K562 (cell line): ENCODE measurements around the gene SLC5A3. TPM values are rescaled to one million over a fixed set of nuclear protein-coding genes. Genes with fewer than 3 reads are reported as not detected.
A peak's percentile ranks its signal among the peaks of the same experiment; 100 is the strongest.

Experiments used
- ATAC-seq: fragments of 200-7000 bp; cut with Tn5 transposase; 3 replicates; pipeline ENCODE4 v1.9.1; 2020; ENCODE audit warnings: moderate library complexity
- BruUV-seq: library from RNA; stranded (reverse); fragments of 400-500 nt; replicated peaks from 2 replicates; lab custom pipeline; 2021; lab: Mats Ljungman, UMichigan
- CTCF ChIA-PET: fragments of 300-600 bp; formaldehyde crosslinking; extraction: SDS; loops from one replicate; lab custom pipeline; 2021; ENCODE audit warnings: low intra/inter-chr PET ratio; lab: Yijun Ruan, JAX
- POLR2A ChIA-PET: fragments of 300-600, 350-650 bp; sonication (Branson Sonifier 250); formaldehyde crosslinking; extraction: SDS; loops from one replicate; lab custom pipeline; 2021; ENCODE audit warnings: antibody characterized with exemption, inconsistent platforms; lab: Yijun Ruan, JAX
- DNase-seq, 4 experiments: peaks; one replicate each; pipeline versions ENCODE4 v3.0.0 to v3.0.0-alpha.2; 2011 to 2018; ENCODE audit warnings: low spot score in 3 of 4, mixed read lengths in 3 of 4; ENCODE audit errors: extremely low read depth in 1 of 4
- FAIRE-seq: peaks from 2 replicates; lab custom pipeline; 2011; peaks lifted over from hg19 to GRCh38; lab: Jason Lieb, UNC
- H2AFZ ChIP-seq: 2 replicates; pipeline ENCODE4 v1.6.0; 2011; ENCODE audit warnings: low read depth, low read length, control low read depth, inconsistent platforms
- H3K27ac ChIP-seq: fragments of 200-600 bp; 3 replicates; pipeline ENCODE4 v1.8.0; 2011; ENCODE audit warnings: low read depth, mild to moderate bottlenecking, control low read depth, inconsistent platforms, low read length, moderate library complexity, mixed read lengths; ENCODE audit errors: extremely low read depth
- H3K27me3 ChIP-seq, 2 experiments: fragments of 300-600 bp in 1 of 2; 2 replicates in 1 of 2; 3 replicates in 1 of 2; pipeline versions ENCODE4 v1.6.0 to v1.8.0; 2011; ENCODE audit warnings: inconsistent platforms in 2 of 2, low read length in 2 of 2, mild to moderate bottlenecking in 1 of 2, mixed read lengths in 1 of 2, moderate library complexity in 1 of 2; ENCODE audit not compliant: control insufficient read depth in 2 of 2, insufficient read depth in 2 of 2
- H3K36me3 ChIP-seq: fragments of 300-600 bp; 3 replicates; pipeline ENCODE4 v1.8.0; 2011; ENCODE audit warnings: mild to moderate bottlenecking, low read length, inconsistent platforms; ENCODE audit not compliant: control insufficient read depth, insufficient read depth
- H3K4me1 ChIP-seq, 2 experiments: fragments of 200-600 bp in 1 of 2; replicated peaks in 1 of 2; 2 replicates in 1 of 2; 3 replicates in 1 of 2; pipeline versions ENCODE4 v1.5.1 to v1.8.0; 2011; ENCODE audit warnings: inconsistent platforms in 2 of 2, low read length in 2 of 2, mild to moderate bottlenecking in 1 of 2, mixed read lengths in 1 of 2, moderate library complexity in 1 of 2; ENCODE audit not compliant: control insufficient read depth in 2 of 2, insufficient read depth in 2 of 2
- H3K4me2 ChIP-seq: 2 replicates; pipeline ENCODE4 v1.6.1; 2011; ENCODE audit warnings: low read length, control low read depth, inconsistent platforms, mixed read lengths; ENCODE audit not compliant: insufficient read depth
- H3K4me3 ChIP-seq: fragments of 200-600 bp; sonication (generic), shearing (Covaris generic); 2 replicates; pipeline ENCODE4 v1.5.1; 2016; ENCODE audit warnings: control low read depth, inconsistent platforms
- H3K79me2 ChIP-seq: fragments of 200-600 bp; 3 replicates; pipeline ENCODE4 v1.8.0; 2011; ENCODE audit warnings: low read length, inconsistent platforms; ENCODE audit not compliant: control insufficient read depth, insufficient read depth
- H3K9ac ChIP-seq, 2 experiments: 2 replicates each; pipeline versions ENCODE4 v1.6.0 to v1.6.1; 2011; ENCODE audit warnings: low read depth in 2 of 2, low read length in 2 of 2, control low read depth in 1 of 2, inconsistent platforms in 1 of 2, mild to moderate bottlenecking in 1 of 2, mixed read lengths in 1 of 2; ENCODE audit not compliant: insufficient read depth in 1 of 2
- H3K9me1 ChIP-seq: one replicate; pipeline ENCODE4 v1.6.0; 2011; ENCODE audit warnings: inconsistent platforms, mild to moderate bottlenecking, low read length, moderate library complexity; ENCODE audit not compliant: control insufficient read depth, insufficient read depth
- H3K9me3 ChIP-seq: replicated peaks from 2 replicates; pipeline ENCODE4 v1.5.1; 2011; ENCODE audit warnings: low read depth, low read length, inconsistent platforms; ENCODE audit not compliant: control insufficient read depth, insufficient read depth
- H4K20me1 ChIP-seq: replicated peaks from 2 replicates; pipeline ENCODE4 v1.6.1; 2011; ENCODE audit warnings: low read length, inconsistent platforms, mixed read lengths; ENCODE audit not compliant: control insufficient read depth, insufficient read depth
- CEBPB ChIP-seq: fragments of 450-650 bp; IDR thresholded peaks from 2 replicates; pipeline ENCODE4 v1.6.1; 2016; ENCODE audit warnings: missing genetic modification characterization, missing compliant biosample characterization
- FOXA3 ChIP-seq, 2 experiments: fragments of 450-650 bp in 1 of 2; sonication (generic) in 1 of 2; formaldehyde crosslinking; IDR thresholded peaks in 1 of 2; conservative IDR thresholded peaks in 1 of 2; 2 replicates each; pipeline versions ENCODE4 v1.4.0 to v1.8.0; 2020 to 2022; ENCODE audit warnings: mild to moderate bottlenecking in 2 of 2, missing genetic modification reagents in 1 of 2
- WGBS: fragments of 100-300 bp; shearing (Covaris generic); methylation state at CpG from one replicate; pipeline ENCODE4 v1.1.6; 2016; ENCODE audit warnings: low coverage, mixed read lengths; ENCODE audit not compliant: insufficient coverage; ENCODE audit errors: missing lambda C conversion rate; 5-methylcytosine and 5-hydroxymethylcytosine counted together
- in situ Hi-C: fragments of 300-500 bp; cut with MboI; formaldehyde crosslinking; loops from 4 replicates; pipeline ENCODE4 v1.15.0; 2018; ENCODE audit warnings: inconsistent platforms, mixed read lengths
- intact Hi-C: fragments of 100-400 bp; cut with micrococcal nuclease; formaldehyde crosslinking; loops from 2 replicates; pipeline ENCODE4 v1.14.2; 2022
- polyA plus RNA-seq, 8 experiments: library from polyadenylated mRNA; depleted of rRNA in 4 of 8; stranded (reverse) in 5 of 8; unstranded in 3 of 8; fragments of >200 nt; fragmentation: Nextera tagmentation in 2 of 8; fragmentation: Illumina TruSeq in 1 of 8; extraction: Ambion mirVana in 2 of 8; extraction: Trizol in 1 of 8; gene quantifications; 2 replicates each; pipeline versions ENCODE4 v1.2.1 to v1.2.3, GENCODE V29; 2011 to 2014; ENCODE audit warnings: inconsistent platforms in 1 of 8, missing spikeins in 1 of 8
- total RNA-seq, 7 experiments: library from RNA; depleted of rRNA in 6 of 7; stranded (reverse); fragments of >200 nt in 6 of 7; fragmentation: Illumina TruSeq in 2 of 7; extraction: Trizol in 2 of 7; gene quantifications; 2 replicates each; pipeline versions ENCODE4 v1.2.1 to v1.2.3, GENCODE V29; 2011 to 2021; ENCODE audit warnings: low replicate concordance in 1 of 7
- TF ChIP-seq, protein P1 (sequence below): fragments of 450-650 bp; IDR thresholded peaks from 2 replicates; pipeline ENCODE4 v1.6.1; 2016

Gene SLC5A3
- total and polyA plus RNA-seq, 9 of the 15 experiments (the other 6 are each of a cell fraction or from before 2014, with no cell fraction given), result 2.9 to 20.6 (median 9.0) TPM

DNA sequence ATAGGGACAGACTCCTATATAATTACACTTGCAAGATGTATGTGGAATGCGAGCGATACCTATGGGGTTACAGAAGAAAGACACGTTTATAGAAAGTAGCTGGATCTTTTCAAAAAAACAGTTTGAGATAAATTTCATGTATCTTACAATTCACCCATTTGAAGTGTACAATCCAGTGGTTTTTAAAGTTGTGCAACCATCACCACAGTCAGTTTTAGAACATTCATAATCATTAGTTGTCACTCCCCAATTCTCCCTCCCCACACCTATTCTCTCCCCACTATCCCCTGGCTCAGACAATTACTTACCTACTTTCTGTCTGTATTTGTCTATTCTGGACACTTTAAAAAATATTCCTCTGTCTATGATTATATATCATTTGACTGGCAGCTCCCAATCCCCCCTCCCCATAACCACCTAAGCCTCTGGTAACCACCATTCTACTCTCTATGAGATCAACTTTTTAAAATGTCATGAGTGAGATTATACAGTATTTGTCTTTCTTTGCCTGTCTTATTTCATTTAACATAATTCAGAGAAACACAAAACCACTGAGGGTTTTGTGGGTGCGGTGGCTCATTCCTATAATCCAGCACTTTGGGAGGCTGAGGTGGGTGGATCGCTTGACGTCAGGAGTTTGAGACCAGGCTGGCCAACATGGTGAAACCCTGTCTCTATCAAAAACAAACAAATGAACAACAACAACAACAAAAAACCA, 39.1 kb downstream of the SLC5A3 start:
- 92% methylated on average over 6 of the region's 6 CpGs for WGBS
- Histone ChIP-seq H3K9me1 (no peaks in the 10 kb centered on the region), H3K27ac (no peak overlapping the region), H3K27me3 (no peaks in the 10 kb centered on the region), H3K4me1 (peaks cover 7 to 53% of the 10 kb centered on the region in 2 experiments), H2AFZ (no peak overlapping the region), H3K36me3 (peaks cover 2% of the 10 kb centered on the region; the same call in 2 of the 3 replicates), H4K20me1 (no peaks in the 10 kb centered on the region), H3K9me3 (no peaks in the 10 kb centered on the region), H3K79me2 (peaks cover 64% of the 10 kb centered on the region), H3K9ac (no peak overlapping the region), H3K4me3 (no peak overlapping the region), H3K4me2 (no peak overlapping the region)
- DNase-seq (no peak), FAIRE-seq (no peak), ATAC-seq (no peak)
- peak; percentile 75 for TF ChIP-seq CEBPB (tag)
- TF ChIP-seq FOXA3 (CRISPR knock-in tag; conservative IDR thresholded peaks at IDR 0.05 in 1 of 2, IDR thresholded peaks at IDR 0.05 in 1 of 2), result no peak
- TF ChIP-seq, protein P1, sequence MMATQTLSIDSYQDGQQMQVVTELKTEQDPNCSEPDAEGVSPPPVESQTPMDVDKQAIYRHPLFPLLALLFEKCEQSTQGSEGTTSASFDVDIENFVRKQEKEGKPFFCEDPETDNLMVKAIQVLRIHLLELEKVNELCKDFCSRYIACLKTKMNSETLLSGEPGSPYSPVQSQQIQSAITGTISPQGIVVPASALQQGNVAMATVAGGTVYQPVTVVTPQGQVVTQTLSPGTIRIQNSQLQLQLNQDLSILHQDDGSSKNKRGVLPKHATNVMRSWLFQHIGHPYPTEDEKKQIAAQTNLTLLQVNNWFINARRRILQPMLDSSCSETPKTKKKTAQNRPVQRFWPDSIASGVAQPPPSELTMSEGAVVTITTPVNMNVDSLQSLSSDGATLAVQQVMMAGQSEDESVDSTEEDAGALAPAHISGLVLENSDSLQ, result peak; percentile 20; the same call in 1 of the 2 replicates
- in situ Hi-C loops (no loop called here), intact Hi-C loops (no loop called here)
- POLR2A ChIA-PET, result no interaction called here
- BruUV-seq, result no TSS peak
- CTCF ChIA-PET, result no interaction called here
